Liver (tissue), 3 donors: ENCODE data around the gene TLCD3A.

Experiments used
- JUND ChIP-seq, 2 donors: IDR thresholded peaks; 2 replicates each; pipeline ENCODE4 v1.6.1; 2016; ENCODE audit warnings: antibody characterized with exemption in 2 of 2
- TF ChIP-seq, protein P1 (sequence below): fragments of 150-350 bp; IDR thresholded peaks from 2 replicates; pipeline ENCODE4 v1.5.1; 2017; ENCODE audit warnings: improper control_type of control experiment, low read depth, low read length; ENCODE audit not compliant: missing input control
- TF ChIP-seq, protein P2 (sequence below): IDR thresholded peaks from 2 replicates; pipeline ENCODE4 v1.6.1; 2016; ENCODE audit warnings: antibody characterized with exemption
- donor health status: healthy.
- donor health status: healthy.

DNA sequence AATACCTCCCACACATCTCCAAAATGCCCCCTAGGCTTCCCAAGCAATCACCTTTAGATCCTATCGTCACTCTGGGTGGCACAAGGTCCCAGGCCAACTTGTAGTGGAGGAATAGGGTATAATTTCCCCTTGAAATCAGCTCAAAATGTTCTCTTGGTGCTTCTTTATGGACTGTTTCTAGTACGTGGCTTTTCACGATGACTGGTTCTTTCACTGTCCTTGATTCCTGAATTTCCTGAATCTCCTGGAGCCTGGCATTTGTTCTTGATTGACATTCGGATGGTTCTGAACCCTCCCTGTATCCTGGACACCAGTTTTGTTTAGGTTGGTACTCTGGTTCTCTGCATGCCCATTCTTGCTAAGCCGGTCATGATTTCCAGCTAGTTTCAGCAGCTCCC is 10.9 kb upstream of the TLCD3A start:
- TF ChIP-seq, protein P1, sequence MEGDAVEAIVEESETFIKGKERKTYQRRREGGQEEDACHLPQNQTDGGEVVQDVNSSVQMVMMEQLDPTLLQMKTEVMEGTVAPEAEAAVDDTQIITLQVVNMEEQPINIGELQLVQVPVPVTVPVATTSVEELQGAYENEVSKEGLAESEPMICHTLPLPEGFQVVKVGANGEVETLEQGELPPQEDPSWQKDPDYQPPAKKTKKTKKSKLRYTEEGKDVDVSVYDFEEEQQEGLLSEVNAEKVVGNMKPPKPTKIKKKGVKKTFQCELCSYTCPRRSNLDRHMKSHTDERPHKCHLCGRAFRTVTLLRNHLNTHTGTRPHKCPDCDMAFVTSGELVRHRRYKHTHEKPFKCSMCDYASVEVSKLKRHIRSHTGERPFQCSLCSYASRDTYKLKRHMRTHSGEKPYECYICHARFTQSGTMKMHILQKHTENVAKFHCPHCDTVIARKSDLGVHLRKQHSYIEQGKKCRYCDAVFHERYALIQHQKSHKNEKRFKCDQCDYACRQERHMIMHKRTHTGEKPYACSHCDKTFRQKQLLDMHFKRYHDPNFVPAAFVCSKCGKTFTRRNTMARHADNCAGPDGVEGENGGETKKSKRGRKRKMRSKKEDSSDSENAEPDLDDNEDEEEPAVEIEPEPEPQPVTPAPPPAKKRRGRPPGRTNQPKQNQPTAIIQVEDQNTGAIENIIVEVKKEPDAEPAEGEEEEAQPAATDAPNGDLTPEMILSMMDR, result no peak
- TF ChIP-seq, protein P2, sequence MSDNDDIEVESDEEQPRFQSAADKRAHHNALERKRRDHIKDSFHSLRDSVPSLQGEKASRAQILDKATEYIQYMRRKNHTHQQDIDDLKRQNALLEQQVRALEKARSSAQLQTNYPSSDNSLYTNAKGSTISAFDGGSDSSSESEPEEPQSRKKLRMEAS, result no peak
- no peak for TF ChIP-seq JUND (IDR thresholded peaks at IDR 0.05)
